ENCODE data around the gene LRRN2. TPM values are rescaled to one million over a fixed set of nuclear protein-coding genes. Genes with fewer than 3 reads are reported as not detected.

Gene LRRN2
- total RNA-seq, 1 donor from 2014 or later: 1.5 TPM

- ATAC-seq (no peak), DNase-seq (ENCODE audit: missing footprints) (no peak)
- intact Hi-C loops (cut with DNase I): no loop called here
These were observed 65.8 kb downstream of the LRRN2 start for GRCh38 chr1:204619721-204620120.

DNA sequence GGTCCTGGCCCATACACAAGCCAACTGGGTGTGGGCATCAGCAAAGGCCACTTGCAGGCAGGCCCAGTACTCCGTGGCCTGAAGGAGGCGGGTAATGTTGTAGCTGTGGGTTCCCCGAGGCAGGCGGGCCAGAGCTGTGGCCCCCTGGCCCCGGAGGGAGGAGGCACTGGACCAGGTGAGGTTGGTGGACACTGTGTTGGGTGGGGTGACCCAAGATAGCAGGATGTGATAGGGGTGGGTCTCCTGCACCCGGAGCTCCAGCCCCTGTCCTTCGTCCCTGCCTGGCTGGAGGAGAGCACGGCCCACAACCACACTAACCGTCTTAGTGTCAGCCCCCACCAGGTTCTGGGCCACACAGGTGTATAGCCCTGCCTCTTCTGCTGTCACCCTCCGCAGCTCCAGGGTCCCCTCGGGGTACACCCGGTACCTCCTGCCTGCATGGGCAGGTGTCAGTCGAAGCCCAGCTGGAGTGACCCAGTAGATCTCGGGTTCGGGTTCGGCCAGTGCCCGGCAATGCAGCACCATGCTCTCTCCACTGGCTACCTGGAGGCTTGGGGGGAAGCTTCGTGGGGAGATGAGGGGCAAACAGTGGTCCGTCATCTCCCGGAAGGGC, 67.3 kb downstream of the LRRN2 start:
- intact Hi-C loops (cut with DNase I): no loop called here
- ATAC-seq (no peak), DNase-seq (ENCODE audit: missing footprints) (no peak)

GRCh38 chr1:204617256-204618147, 68.0 kb downstream of the LRRN2 start:
- ATAC-seq (no peak), DNase-seq (ENCODE audit: missing footprints) (no peak)
- intact Hi-C loops (cut with DNase I): no loop called here

DNA sequence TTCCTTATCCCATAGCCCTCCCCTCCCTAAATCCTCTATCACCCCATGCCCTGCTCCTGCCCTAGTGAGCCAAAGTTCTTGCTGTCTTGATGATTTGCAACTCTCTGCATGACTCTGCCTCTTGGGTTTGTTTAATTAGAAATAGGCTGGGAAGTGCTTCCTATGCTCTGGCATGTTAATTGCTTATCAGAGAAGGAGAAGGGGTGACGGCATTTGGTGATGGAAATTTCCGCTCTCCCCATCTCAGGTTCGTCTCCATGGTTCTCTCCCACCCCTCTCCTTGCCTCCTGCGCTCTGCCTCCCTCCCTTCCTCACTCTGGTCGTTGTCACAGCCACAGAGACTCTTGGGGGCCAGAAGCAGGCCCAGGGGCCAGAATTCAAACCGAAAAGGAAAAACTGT, 68.9 kb downstream of the LRRN2 start:
- ATAC-seq (no peak), DNase-seq (ENCODE audit: missing footprints) (no peak)
- intact Hi-C loops (cut with DNase I): no loop called here

GRCh38 chr1:204615881-204616280, 69.7 kb downstream of the LRRN2 start:
- DNase-seq (ENCODE audit: missing footprints) (no peak), ATAC-seq (no peak)
- intact Hi-C loops (cut with DNase I): no loop called here

DNA sequence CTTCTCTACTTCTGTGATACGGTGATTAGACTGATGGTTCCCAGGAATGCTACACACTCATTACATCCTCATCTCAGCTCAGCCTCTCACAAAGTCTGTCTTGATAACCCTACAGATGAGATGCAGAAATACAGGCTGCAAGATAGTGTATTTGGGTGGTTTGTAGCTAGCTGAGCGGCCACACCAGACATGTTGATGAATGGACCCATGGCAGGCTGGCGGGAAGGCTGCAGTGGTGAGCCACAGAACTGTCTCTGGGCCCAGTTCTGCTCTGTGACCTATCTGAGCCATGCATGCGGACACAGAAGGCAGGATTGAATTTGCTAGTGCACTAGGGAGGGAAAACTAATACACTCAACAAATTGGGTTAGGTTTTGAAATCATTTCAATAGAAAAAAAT, 71.9 kb downstream of the LRRN2 start:
- ATAC-seq (no peak), DNase-seq (ENCODE audit: missing footprints) (no peak)
- intact Hi-C loops (cut with DNase I): no loop called here

- ATAC-seq (no peak), DNase-seq (ENCODE audit: missing footprints) (no peak)
- intact Hi-C loops (cut with DNase I): no loop called here
These were observed 73.2 kb downstream of the LRRN2 start for GRCh38 chr1:204612326-204612725.

DNA sequence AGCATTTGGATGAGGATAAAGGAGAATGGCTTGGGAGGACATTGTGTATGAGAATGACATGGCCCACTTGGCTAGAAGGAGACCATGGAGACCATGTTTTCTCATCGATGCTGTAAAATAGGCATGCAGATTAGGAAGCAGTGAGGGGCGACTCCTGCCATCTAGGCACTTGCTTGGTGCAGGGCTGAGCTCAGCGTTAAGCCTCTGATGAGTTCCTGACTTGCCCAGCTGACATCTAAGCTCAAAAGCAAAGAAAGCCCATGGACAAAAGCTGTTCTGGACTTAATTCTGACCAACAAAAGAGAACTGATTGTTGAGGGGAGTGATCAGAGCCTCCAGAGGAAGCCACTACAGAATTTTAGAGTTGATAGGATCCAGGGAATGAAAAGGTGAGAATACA, 74.5 kb downstream of the LRRN2 start:
- intact Hi-C loops (cut with DNase I): no loop called here
- DNase-seq (ENCODE audit: missing footprints): no peak
- ATAC-seq: no peak

DNA sequence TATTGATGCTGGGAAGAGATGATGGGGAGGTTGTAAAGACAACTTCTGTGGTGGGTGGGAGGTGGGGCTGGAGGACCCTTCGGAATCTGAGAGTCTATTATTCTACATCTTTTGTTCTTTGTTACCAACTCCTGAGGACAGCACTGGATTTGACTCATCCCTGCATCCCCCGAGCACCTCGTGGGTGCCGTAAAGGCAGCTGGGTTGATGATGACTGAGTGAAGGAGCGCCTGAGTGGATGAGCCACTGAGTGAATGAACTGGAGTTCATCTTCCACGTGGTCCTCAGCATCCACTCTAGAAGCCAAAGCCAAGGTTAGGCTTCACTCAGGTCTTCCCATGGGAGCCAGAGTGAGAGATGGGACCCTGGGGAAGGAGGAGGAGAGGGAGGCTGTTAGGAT, 77.6 kb downstream of the LRRN2 start:
- ATAC-seq: no peak
- intact Hi-C loops (cut with DNase I): no loop called here

GRCh38 chr1:204605791-204606190, 79.7 kb downstream of the LRRN2 start:
- ATAC-seq (no peak), DNase-seq (ENCODE audit: missing footprints) (no peak)
- intact Hi-C loops (cut with DNase I): no loop called here

More for the DNA sequence above, 77.6 kb downstream of the LRRN2 start:
- no peak for DNase-seq (ENCODE audit: missing footprints)

GRCh38 chr1:204602871-204603542, 82.5 kb downstream of the LRRN2 start:
- intact Hi-C loops (cut with DNase I): no loop called here
- no peak for ATAC-seq

GRCh38 chr1:204602111-204602579, 83.4 kb downstream of the LRRN2 start:
- intact Hi-C loops (cut with DNase I): no loop called here
- ATAC-seq (no peak), DNase-seq (ENCODE audit: missing footprints) (no peak)

More at GRCh38 chr1:204602871-204603542, 82.5 kb downstream of the LRRN2 start:
- no peak for DNase-seq (ENCODE audit: missing footprints)

GRCh38 chr1:204600968-204601367, 84.6 kb downstream of the LRRN2 start:
- intact Hi-C loops (cut with DNase I): no loop called here
- ATAC-seq: no peak

DNA sequence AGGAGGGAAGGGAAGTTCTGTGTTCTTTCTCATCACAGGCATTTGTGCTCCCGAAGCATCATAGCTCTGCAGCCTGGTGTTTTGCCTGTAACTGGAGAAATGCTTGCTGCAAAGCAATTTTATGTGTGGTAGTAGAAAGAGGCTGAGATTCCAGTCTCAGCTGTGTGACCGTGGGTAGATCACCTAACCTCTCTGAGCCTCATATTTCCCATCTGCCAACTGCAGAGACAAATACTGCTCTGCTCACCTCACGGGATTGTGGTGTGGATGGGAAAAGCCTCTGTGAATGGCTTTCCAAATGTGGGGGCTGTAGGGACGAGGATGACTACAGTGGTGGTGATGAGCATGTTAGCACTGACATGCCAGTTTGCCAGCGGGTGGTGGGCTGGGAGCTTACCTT, 85.3 kb downstream of the LRRN2 start:
- no peak for DNase-seq (ENCODE audit: missing footprints)
- no peak for ATAC-seq
- intact Hi-C loops (cut with DNase I): no loop called here

More at GRCh38 chr1:204600968-204601367, 84.6 kb downstream of the LRRN2 start:
- DNase-seq (ENCODE audit: missing footprints): no peak

- DNase-seq (ENCODE audit: missing footprints) (no peak), ATAC-seq (no peak)
- intact Hi-C loops (cut with DNase I): no loop called here
These were observed 85.9 kb downstream of the LRRN2 start for GRCh38 chr1:204599596-204599995.

DNA sequence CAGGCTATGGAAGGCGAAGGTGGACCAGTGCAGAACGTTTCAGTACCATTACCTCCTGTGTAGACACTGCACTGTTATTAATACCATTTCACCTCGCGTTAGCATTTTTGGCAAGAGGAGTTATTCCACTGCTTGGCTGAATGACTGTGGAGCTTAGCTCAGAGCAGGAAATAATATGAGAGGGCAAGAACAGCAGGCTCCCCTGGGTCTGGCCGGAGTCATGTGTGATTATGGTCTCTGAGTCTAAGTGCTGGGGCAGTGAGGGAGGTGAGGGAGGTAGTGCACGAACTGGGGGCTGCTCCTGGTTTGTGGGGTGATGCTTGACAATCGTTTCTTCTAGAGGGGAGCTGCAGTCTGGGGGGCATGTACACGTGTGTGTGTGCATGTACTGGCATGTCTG, 86.4 kb downstream of the LRRN2 start:
- ATAC-seq (no peak), DNase-seq (ENCODE audit: missing footprints) (no peak)
- intact Hi-C loops (cut with DNase I): no loop called here

DNA sequence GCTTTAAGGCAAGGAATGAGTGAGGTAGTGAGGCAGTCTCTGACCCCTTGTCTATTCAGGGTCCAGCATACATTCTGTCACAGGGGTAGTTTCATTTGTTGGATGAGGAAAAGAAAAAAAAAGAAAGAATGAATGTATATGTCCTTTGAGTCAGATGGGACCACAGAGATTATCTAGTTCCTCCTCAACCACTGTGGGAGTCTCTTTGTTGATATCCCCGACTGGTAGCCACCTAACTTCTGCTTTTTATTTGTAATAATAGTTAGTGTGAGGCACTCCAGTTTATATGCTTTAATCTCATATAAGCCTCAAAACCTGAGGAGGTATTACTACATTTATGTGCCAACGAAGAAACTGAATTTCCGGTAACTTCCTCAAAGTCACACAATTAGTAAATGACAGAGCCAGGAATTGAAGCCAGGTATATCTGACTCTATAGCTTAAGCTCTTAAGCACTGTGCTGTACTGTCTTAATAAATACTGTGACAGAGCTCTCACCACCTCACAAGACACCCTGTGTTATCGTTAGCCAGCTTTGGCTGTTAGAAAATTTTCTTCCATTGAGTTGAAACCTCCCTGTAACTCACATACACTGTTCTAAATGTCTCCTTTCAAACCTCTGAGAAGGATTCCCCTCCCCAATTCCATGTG, 87.1 kb downstream of the LRRN2 start:
- no peak for ATAC-seq
- DNase-seq (ENCODE audit: missing footprints): no peak
- intact Hi-C loops (cut with DNase I): no loop called here

- intact Hi-C loops (cut with DNase I): no loop called here
- DNase-seq (ENCODE audit: missing footprints) (peak; percentile 37), ATAC-seq (no peak)
These were observed 93.1 kb downstream of the LRRN2 start for GRCh38 chr1:204592246-204592948.

Measured in Right ventricle myocardium inferior (tissue), 1 donor.